MM.1S (cell line): ENCODE results near the gene TLDC2.

Source experiments
- DNase-seq: peaks from one replicate; pipeline ENCODE4 v3.0.0-alpha.2; 2015
- H2AFZ ChIP-seq: fragments of 300-600 bp; sonication (generic); 2 replicates; pipeline ENCODE4 v1.6.0; 2016; ENCODE audit warnings: antibody characterized with exemption, low read length
- H3F3A ChIP-seq: fragments of 300-600 bp; sonication (generic); 2 replicates; pipeline ENCODE4 v1.6.1; 2016; ENCODE audit warnings: mild to moderate bottlenecking, antibody characterized with exemption, low read length, moderate library complexity, mixed read lengths; ENCODE audit not compliant: insufficient read depth
- H3K27ac ChIP-seq: fragments of 300-600 bp; sonication (generic); 2 replicates; pipeline ENCODE4 v1.5.1; 2016; ENCODE audit warnings: mild to moderate bottlenecking, low read length
- H3K27me3 ChIP-seq: fragments of 300-600 bp; sonication (generic); replicated peaks from 2 replicates; pipeline ENCODE4 v1.6.0; 2016; ENCODE audit warnings: low read length; ENCODE audit not compliant: insufficient read depth
- H3K36me3 ChIP-seq: fragments of 300-600 bp; sonication (generic); replicated peaks from 2 replicates; pipeline ENCODE4 v1.6.1; 2016; ENCODE audit warnings: mild to moderate bottlenecking, low read length, mixed read lengths; ENCODE audit not compliant: insufficient read depth
- H3K4me1 ChIP-seq: fragments of 300-600 bp; sonication (generic); 2 replicates; pipeline ENCODE4 v1.6.1; 2016; ENCODE audit warnings: low read length, mixed read lengths
- H3K4me2 ChIP-seq: fragments of 300-600 bp; sonication (generic); 2 replicates; pipeline ENCODE4 v1.6.0; 2016; ENCODE audit warnings: low read depth, low read length
- H3K4me3 ChIP-seq: fragments of 300-600 bp; sonication (generic); 2 replicates; pipeline ENCODE4 v1.5.1; 2016; ENCODE audit warnings: low read length, mixed read lengths
- H3K79me2 ChIP-seq: fragments of 300-600 bp; sonication (generic); 2 replicates; pipeline ENCODE4 v1.6.1; 2016; ENCODE audit warnings: mixed run types, low read length, mixed read lengths
- H3K9ac ChIP-seq: fragments of 300-600 bp; sonication (generic); 2 replicates; pipeline ENCODE4 v1.6.1; 2016; ENCODE audit warnings: low read length, mixed read lengths
- H3K9me2 ChIP-seq: fragments of 300-600 bp; sonication (generic); replicated peaks from 2 replicates; pipeline ENCODE4 v1.6.1; 2016; ENCODE audit warnings: mild to moderate bottlenecking, low read length, mixed read lengths; ENCODE audit not compliant: insufficient read depth
- H3K9me3 ChIP-seq: fragments of 300-600 bp; sonication (generic); replicated peaks from 2 replicates; pipeline ENCODE4 v1.6.1; 2016; ENCODE audit warnings: mild to moderate bottlenecking, low read length, mixed read lengths; ENCODE audit not compliant: insufficient read depth
- H4K20me1 ChIP-seq: fragments of 300-600 bp; sonication (generic); 2 replicates; pipeline ENCODE4 v1.6.1; 2016; ENCODE audit warnings: mild to moderate bottlenecking, low read length, moderate library complexity, mixed read lengths; ENCODE audit not compliant: insufficient read depth
- CTCF ChIP-seq: fragments of 300-600 bp; sonication (generic); IDR thresholded peaks from 2 replicates; pipeline ENCODE4 v1.5.1; 2016; ENCODE audit warnings: antibody characterized with exemption, low read length, mixed read lengths
- EZH2 ChIP-seq: fragments of 300-600 bp; sonication (generic); optimal IDR thresholded peaks from 2 replicates; pipeline ENCODE3; 2017; ENCODE audit warnings: low read depth, mild to moderate bottlenecking, antibody characterized with exemption, low read length, mixed read lengths
- EZH2phosphoT487 ChIP-seq: fragments of 300-600 bp; sonication (generic); IDR thresholded peaks from 2 replicates; pipeline ENCODE4 v1.6.1; 2018; ENCODE audit warnings: antibody characterized with exemption, low read length

Gene TLDC2

GRCh38 chr20:36865861-36866149, 10.1 kb upstream of the TLDC2 start:
- H4K20me1 ChIP-seq = no peaks in the 10 kb centered on the region
- no peaks in the 10 kb centered on the region for H3K9me3 ChIP-seq
- H3K4me2 ChIP-seq = no peak overlapping the region
- TF ChIP-seq EZH2phosphoT487 (no peak), CTCF (no peak), EZH2 (no peak)
- H3K9me2 ChIP-seq = no peaks in the 10 kb centered on the region
- no peaks in the 10 kb centered on the region for H3K27me3 ChIP-seq
- no peak for DNase-seq
- no peak overlapping the region for H3K27ac ChIP-seq
- peaks cover 12% of the 10 kb centered on the region; the same call in 1 of the 2 replicates for H3K79me2 ChIP-seq
- no peaks in the 10 kb centered on the region for H3K36me3 ChIP-seq
- no peak overlapping the region for H2AFZ ChIP-seq
- H3K9ac ChIP-seq = no peak overlapping the region
- peaks cover 14% of the 10 kb centered on the region; the same call in 1 of the 2 replicates for H3F3A ChIP-seq
- H3K4me3 ChIP-seq = no peak overlapping the region
- H3K4me1 ChIP-seq = peaks cover 7% of the 10 kb centered on the region

DNA sequence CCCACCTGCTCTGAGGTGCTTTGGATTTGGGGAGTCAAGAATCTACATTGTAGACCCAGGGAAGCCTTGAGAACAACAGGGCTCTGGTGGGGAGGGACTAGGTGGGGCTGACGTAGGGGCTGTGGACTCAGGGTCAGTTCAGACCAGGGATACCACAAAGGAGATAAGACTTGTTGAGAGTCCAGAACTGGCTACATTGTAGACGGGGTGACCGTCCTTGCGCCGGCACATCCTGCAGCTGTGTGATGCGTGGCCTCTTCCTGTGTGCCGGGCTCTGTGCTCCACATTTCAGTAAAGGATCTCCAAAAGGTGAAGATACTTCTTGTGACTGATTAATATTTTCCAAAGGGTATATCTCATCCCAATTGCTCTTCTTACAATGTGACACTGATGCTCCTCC, 9.8 kb upstream of the TLDC2 start:
- Histone ChIP-seq H3K4me1 (peaks cover 7% of the 10 kb centered on the region), H3K4me2 (no peak overlapping the region), H4K20me1 (no peaks in the 10 kb centered on the region), H3K36me3 (no peaks in the 10 kb centered on the region), H3K9me2 (no peaks in the 10 kb centered on the region), H3K27ac (no peak overlapping the region), H3K9me3 (no peaks in the 10 kb centered on the region), H3K79me2 (peaks cover 12% of the 10 kb centered on the region; the same call in 1 of the 2 replicates), H3K4me3 (no peak overlapping the region), H2AFZ (no peak overlapping the region), H3K9ac (no peak overlapping the region), H3F3A (peaks cover 12% of the 10 kb centered on the region; the same call in 1 of the 2 replicates), H3K27me3 (no peaks in the 10 kb centered on the region)
- no peak for DNase-seq
- TF ChIP-seq EZH2phosphoT487 (no peak), EZH2 (no peak), CTCF (no peak)

DNA sequence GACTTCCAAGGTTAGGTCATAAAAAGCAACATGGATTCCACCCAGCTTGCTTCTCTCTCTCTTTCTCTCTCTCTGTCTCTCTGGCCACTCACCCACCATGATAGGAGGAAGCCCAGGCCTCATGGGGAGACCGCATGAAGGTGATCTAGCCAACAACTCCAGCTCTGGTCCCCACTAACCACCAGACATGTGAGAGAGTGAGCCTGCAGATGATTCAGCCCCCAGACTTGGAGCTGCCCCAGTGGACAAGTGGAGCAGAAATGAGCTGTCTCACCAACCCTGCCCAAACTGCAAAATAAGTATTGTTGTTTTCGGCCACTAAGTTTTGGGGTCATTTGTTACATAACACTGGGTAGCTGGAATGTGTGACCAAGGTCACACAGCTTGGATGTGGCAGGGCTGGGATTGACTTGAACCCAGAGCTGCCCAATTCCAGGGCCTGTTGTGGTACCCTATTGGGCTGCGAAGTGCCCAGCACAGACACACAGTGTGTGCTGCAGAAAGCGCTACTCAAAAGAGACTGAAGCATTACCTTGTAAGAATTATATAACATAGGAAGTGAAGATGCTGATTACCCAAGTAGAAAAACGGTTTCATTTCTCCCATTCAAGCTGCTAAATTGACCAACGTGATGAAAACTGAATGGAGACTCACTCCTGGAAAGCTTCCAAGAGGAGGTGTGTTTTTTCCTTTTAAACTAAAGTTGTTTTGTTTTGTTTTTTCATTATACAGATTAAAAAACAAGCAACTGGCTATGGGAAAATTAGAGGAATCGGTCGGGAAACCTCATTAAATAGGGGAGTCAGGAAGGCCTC, 9.1 kb upstream of the TLDC2 start:
- no peaks in the 10 kb centered on the region for H4K20me1 ChIP-seq
- H3K27ac ChIP-seq = no peak overlapping the region
- no peak for DNase-seq
- peaks cover 7% of the 10 kb centered on the region for H3K4me1 ChIP-seq
- no peaks in the 10 kb centered on the region for H3K36me3 ChIP-seq
- peaks cover 8% of the 10 kb centered on the region; the same call in 1 of the 2 replicates for H3F3A ChIP-seq
- peaks cover 6% of the 10 kb centered on the region; the same call in 1 of the 2 replicates for H3K79me2 ChIP-seq
- H2AFZ ChIP-seq = no peak overlapping the region
- H3K27me3 ChIP-seq = no peaks in the 10 kb centered on the region
- H3K9me3 ChIP-seq = no peaks in the 10 kb centered on the region
- no peaks in the 10 kb centered on the region for H3K9me2 ChIP-seq
- no peak overlapping the region for H3K4me3 ChIP-seq
- H3K9ac ChIP-seq = no peak overlapping the region
- no peak for TF ChIP-seq CTCF
- H3K4me2 ChIP-seq = no peak overlapping the region
